ENCODE data around the gene XIRP1.

GRCh38 chr3:39140341-39140971, 51.9 kb downstream of the XIRP1 start:
- TF ChIP-seq CTCF (IDR thresholded peaks at IDR 0.05; ENCODE audit: borderline replicate concordance, extremely low read depth, low read length, poor library complexity, severe bottlenecking) (no peak), EZH2 (IDR thresholded peaks at IDR 0.05; ENCODE audit: borderline replicate concordance, low read depth, low read length, severe bottlenecking) (no peak)

Data from DND-41 (cell line).